Loucy (cell line): ENCODE results near the gene GALNT10.

ENCODE experiments used
- H2AFZ ChIP-seq: fragments of 200-600 bp; sonication (generic); 2 replicates; pipeline ENCODE4 v1.6.0; 2016; ENCODE audit warnings: antibody characterized with exemption, mild to moderate bottlenecking, low read length, moderate library complexity
- H3F3A ChIP-seq: fragments of 200-600 bp; 2 replicates; pipeline ENCODE4 v1.6.0; 2016; ENCODE audit warnings: antibody characterized with exemption, low read depth, mild to moderate bottlenecking
- H3K27me3 ChIP-seq: fragments of 200-600 bp; sonication (generic); 2 replicates; pipeline ENCODE4 v1.6.1; 2014; ENCODE audit warnings: low read length, mild to moderate bottlenecking; ENCODE audit not compliant: insufficient read depth, poor library complexity, severe bottlenecking
- H3K36me3 ChIP-seq: fragments of 200-600 bp; sonication (generic); 2 replicates; pipeline ENCODE4 v1.6.1; 2016; ENCODE audit warnings: low read length; ENCODE audit not compliant: insufficient read depth
- H3K4me1 ChIP-seq: fragments of 200-600 bp; sonication (generic); 2 replicates; pipeline ENCODE4 v1.5.1; 2014; ENCODE audit warnings: low read length, mild to moderate bottlenecking; ENCODE audit not compliant: insufficient read depth, poor library complexity, severe bottlenecking
- H3K4me2 ChIP-seq: fragments of 200-600 bp; sonication (generic); 2 replicates; pipeline ENCODE4 v1.6.0; 2014; ENCODE audit warnings: antibody characterized with exemption, low read length, low read depth, mild to moderate bottlenecking; ENCODE audit not compliant: poor library complexity, severe bottlenecking
- H3K4me3 ChIP-seq: fragments of 200-600 bp; sonication (generic); 2 replicates; pipeline ENCODE4 v1.5.1; 2014; ENCODE audit warnings: low read length, mild to moderate bottlenecking, mixed read lengths; ENCODE audit not compliant: poor library complexity, severe bottlenecking
- H3K79me2 ChIP-seq: fragments of 200-600 bp; sonication (generic); 2 replicates; pipeline ENCODE4 v1.6.1; 2014; ENCODE audit warnings: low read length; ENCODE audit not compliant: insufficient read depth
- H3K9ac ChIP-seq: fragments of 200-600 bp; sonication (generic); 2 replicates; pipeline ENCODE4 v1.6.0; 2014; ENCODE audit warnings: mild to moderate bottlenecking, low read depth, low read length, moderate library complexity; ENCODE audit not compliant: poor library complexity, severe bottlenecking
- H3K9me2 ChIP-seq: fragments of 200-600 bp; sonication (generic); replicated peaks from 2 replicates; pipeline ENCODE4 v1.6.1; 2016; ENCODE audit warnings: low read depth, low read length, mixed read lengths
- H3K9me3 ChIP-seq: fragments of 200-600 bp; sonication (generic); 2 replicates; pipeline ENCODE4 v1.6.1; 2014; ENCODE audit warnings: mild to moderate bottlenecking, antibody characterized with exemption, low read length, low read depth; ENCODE audit not compliant: insufficient read depth
- H4K20me1 ChIP-seq: fragments of 200-600 bp; sonication (generic); 2 replicates; pipeline ENCODE4 v1.6.0; 2014; ENCODE audit warnings: antibody characterized with exemption, low read length, mild to moderate bottlenecking; ENCODE audit not compliant: insufficient read depth, poor library complexity, severe bottlenecking
- CTCF ChIP-seq: fragments of 200-600 bp; sonication (generic); conservative IDR thresholded peaks from 2 replicates; pipeline ENCODE4 v1.5.1; 2014; ENCODE audit warnings: mild to moderate bottlenecking, antibody characterized with exemption, low read length
- EZH2phosphoT487 ChIP-seq: fragments of 200-600 bp; IDR thresholded peaks from 2 replicates; pipeline ENCODE4 v1.6.1; 2018; ENCODE audit warnings: antibody characterized with exemption, mild to moderate bottlenecking, moderate library complexity, borderline replicate concordance

Gene GALNT10

GRCh38 chr5:154352960-154353548 is 162.5 kb downstream of the GALNT10 start:
- Histone ChIP-seq H3F3A (no peaks in the 10 kb centered on the region), H2AFZ (no peak overlapping the region)

GRCh38 chr5:154355129-154355611 is 164.6 kb downstream of the GALNT10 start:
- no peaks in the 10 kb centered on the region for H3K9me3 ChIP-seq
- no peaks in the 10 kb centered on the region for H3K27me3 ChIP-seq
- no peak overlapping the region for H2AFZ ChIP-seq
- H3K79me2 ChIP-seq, result no peaks in the 10 kb centered on the region
- H3K4me3 ChIP-seq, result no peak overlapping the region
- TF ChIP-seq EZH2phosphoT487 (no peak), CTCF (no peak)
- H3K9ac ChIP-seq, result no peak overlapping the region
- no peaks in the 10 kb centered on the region for H3K9me2 ChIP-seq
- no peaks in the 10 kb centered on the region for H4K20me1 ChIP-seq
- H3K4me1 ChIP-seq, result peaks cover 5% of the 10 kb centered on the region
- H3K4me2 ChIP-seq, result no peak overlapping the region
- no peaks in the 10 kb centered on the region for H3K36me3 ChIP-seq
- H3F3A ChIP-seq, result no peaks in the 10 kb centered on the region

More at GRCh38 chr5:154352960-154353548, 162.5 kb downstream of the GALNT10 start:
- Histone ChIP-seq H4K20me1 (no peaks in the 10 kb centered on the region), H3K9ac (no peak overlapping the region), H3K79me2 (no peaks in the 10 kb centered on the region), H3K4me2 (no peak overlapping the region), H3K4me1 (peaks cover 5% of the 10 kb centered on the region), H3K9me2 (no peaks in the 10 kb centered on the region), H3K4me3 (no peak overlapping the region), H3K27me3 (no peaks in the 10 kb centered on the region), H3K36me3 (no peaks in the 10 kb centered on the region), H3K9me3 (no peaks in the 10 kb centered on the region)
- TF ChIP-seq CTCF, result no peak
- TF ChIP-seq EZH2phosphoT487, result no peak

- Histone ChIP-seq H3K9me2 (no peaks in the 10 kb centered on the region), H3K4me1 (peaks cover 5% of the 10 kb centered on the region), H3K36me3 (no peaks in the 10 kb centered on the region), H3K9ac (no peak overlapping the region), H3K4me3 (no peak overlapping the region), H3K27me3 (no peaks in the 10 kb centered on the region), H2AFZ (no peak overlapping the region), H3K4me2 (no peak overlapping the region), H3K79me2 (no peaks in the 10 kb centered on the region), H4K20me1 (no peaks in the 10 kb centered on the region), H3K9me3 (no peaks in the 10 kb centered on the region), H3F3A (no peaks in the 10 kb centered on the region)
- TF ChIP-seq EZH2phosphoT487, result no peak
- no peak for TF ChIP-seq CTCF
Observed at GRCh38 chr5:154356020-154356655, 165.6 kb downstream of the GALNT10 start.
